Astrocyte (in vitro differentiated cells and primary cell): ENCODE data around the gene RHO.
"Not testable (repeated sequence)": the region's sequence is repeated elsewhere in the genome, so short reads cannot be mapped to it uniquely, and the experiment has no call there.

Experiments
- EZH2 ChIP-seq: IDR thresholded peaks from 2 replicates; pipeline ENCODE4 v1.6.1; 2012; ENCODE audit warnings: mild to moderate bottlenecking, low read length, inconsistent platforms; ENCODE audit not compliant: insufficient read depth
- TF ChIP-seq, protein P1 (sequence below): IDR thresholded peaks from 2 replicates; pipeline ENCODE4 v1.5.1; 2011; ENCODE audit warnings: low read depth, mild to moderate bottlenecking, inconsistent platforms, low read length, moderate library complexity; ENCODE audit not compliant: insufficient read depth

- TF ChIP-seq, protein P1, sequence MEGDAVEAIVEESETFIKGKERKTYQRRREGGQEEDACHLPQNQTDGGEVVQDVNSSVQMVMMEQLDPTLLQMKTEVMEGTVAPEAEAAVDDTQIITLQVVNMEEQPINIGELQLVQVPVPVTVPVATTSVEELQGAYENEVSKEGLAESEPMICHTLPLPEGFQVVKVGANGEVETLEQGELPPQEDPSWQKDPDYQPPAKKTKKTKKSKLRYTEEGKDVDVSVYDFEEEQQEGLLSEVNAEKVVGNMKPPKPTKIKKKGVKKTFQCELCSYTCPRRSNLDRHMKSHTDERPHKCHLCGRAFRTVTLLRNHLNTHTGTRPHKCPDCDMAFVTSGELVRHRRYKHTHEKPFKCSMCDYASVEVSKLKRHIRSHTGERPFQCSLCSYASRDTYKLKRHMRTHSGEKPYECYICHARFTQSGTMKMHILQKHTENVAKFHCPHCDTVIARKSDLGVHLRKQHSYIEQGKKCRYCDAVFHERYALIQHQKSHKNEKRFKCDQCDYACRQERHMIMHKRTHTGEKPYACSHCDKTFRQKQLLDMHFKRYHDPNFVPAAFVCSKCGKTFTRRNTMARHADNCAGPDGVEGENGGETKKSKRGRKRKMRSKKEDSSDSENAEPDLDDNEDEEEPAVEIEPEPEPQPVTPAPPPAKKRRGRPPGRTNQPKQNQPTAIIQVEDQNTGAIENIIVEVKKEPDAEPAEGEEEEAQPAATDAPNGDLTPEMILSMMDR, result not testable (repeated sequence)
- not testable (repeated sequence) for TF ChIP-seq EZH2
Observed at GRCh38 chr3:129499604-129500333, 28.7 kb upstream of the RHO start.
